Endothelial cell of umbilical vein (primary cell): ENCODE measurements around the gene SH3YL1. TPM values are rescaled to one million over a fixed set of nuclear protein-coding genes. Genes with fewer than 3 reads are reported as not detected.

Experiments used
- BruUV-seq: library from RNA; stranded (reverse); fragments of 400-500 nt; replicated peaks from 2 replicates; lab custom pipeline; 2021; lab: Mats Ljungman, UMichigan
- CTCF ChIA-PET: fragments of 300-600, 350-600 bp; sonication (Branson Sonifier 250); formaldehyde crosslinking; loops from one replicate; lab custom pipeline; 2021; ENCODE audit warnings: antibody characterized with exemption, inconsistent platforms; lab: Charles Lee
- POLR2A ChIA-PET: fragments of 300-600, 350-600 bp; sonication (Branson Sonifier 250); formaldehyde crosslinking; loops from one replicate; lab custom pipeline; 2021; ENCODE audit warnings: antibody characterized with exemption, inconsistent platforms; lab: Charles Lee
- DNase-seq: peaks from one replicate; pipeline ENCODE4 v3.0.0-alpha.2; 2011; ENCODE audit warnings: low read depth, low spot score
- FAIRE-seq: peaks from 2 replicates; lab custom pipeline; 2011; peaks lifted over from hg19 to GRCh38; lab: Jason Lieb, UNC
- H2AFZ ChIP-seq: 2 replicates; pipeline ENCODE4 v1.6.0; 2012; ENCODE audit warnings: low read depth, low read length, control low read depth, inconsistent platforms
- H3K27ac ChIP-seq: 2 replicates; pipeline ENCODE4 v1.5.1; 2011; ENCODE audit warnings: low read depth, mild to moderate bottlenecking, control low read depth, low read length, moderate library complexity; ENCODE audit not compliant: insufficient read depth
- H3K27me3 ChIP-seq, 2 experiments: 2 replicates each; pipeline versions ENCODE4 v1.6.0 to v1.6.1; 2011; ENCODE audit warnings: low read length in 2 of 2, mixed read lengths in 1 of 2; ENCODE audit not compliant: control insufficient read depth in 2 of 2, insufficient read depth in 2 of 2
- H3K36me3 ChIP-seq, 2 experiments: 2 replicates in 1 of 2; 3 replicates in 1 of 2; pipeline ENCODE4 v1.5.1; 2011; ENCODE audit warnings: low read length in 2 of 2, mild to moderate bottlenecking in 1 of 2, moderate library complexity in 1 of 2; ENCODE audit not compliant: control insufficient read depth in 2 of 2, insufficient read depth in 2 of 2; ENCODE audit errors: extremely low read depth in 1 of 2
- H3K4me1 ChIP-seq: 3 replicates; pipeline ENCODE4 v1.5.1; 2011; ENCODE audit warnings: mild to moderate bottlenecking, low read length; ENCODE audit not compliant: control insufficient read depth, insufficient read depth; ENCODE audit errors: extremely low read depth
- H3K4me2 ChIP-seq: 2 replicates; pipeline ENCODE4 v1.6.1; 2011; ENCODE audit warnings: low read length, control low read depth, mixed read lengths; ENCODE audit not compliant: insufficient read depth
- H3K4me3 ChIP-seq, 3 experiments: fragments of 200-600 bp in 1 of 3; sonication (generic), shearing (Covaris generic) in 1 of 3; replicated peaks in 1 of 3; 2 replicates each; pipeline ENCODE4 v1.5.1; 2011 to 2016; ENCODE audit warnings: control low read depth in 3 of 3, low read length in 3 of 3, mild to moderate bottlenecking in 2 of 3, inconsistent platforms in 1 of 3, low read depth in 1 of 3, moderate library complexity in 1 of 3; ENCODE audit not compliant: insufficient read depth in 1 of 3
- H3K79me2 ChIP-seq: 2 replicates; pipeline ENCODE4 v1.6.0; 2012; ENCODE audit warnings: low read length, inconsistent platforms; ENCODE audit not compliant: control insufficient read depth, insufficient read depth
- H3K9ac ChIP-seq: replicated peaks from 2 replicates; pipeline ENCODE3; 2011; ENCODE audit warnings: low read length, control low read depth; ENCODE audit not compliant: insufficient read depth; ENCODE audit errors: extremely low read depth
- H3K9me1 ChIP-seq: replicated peaks from 3 replicates; pipeline ENCODE4 v1.6.0; 2011; ENCODE audit warnings: mild to moderate bottlenecking, low read length; ENCODE audit not compliant: control insufficient read depth, insufficient read depth; ENCODE audit errors: extremely low read depth
- H3K9me3 ChIP-seq: replicated peaks from 2 replicates; pipeline ENCODE4 v1.5.1; 2012; ENCODE audit warnings: low read length, inconsistent platforms; ENCODE audit not compliant: control insufficient read depth, insufficient read depth
- H4K20me1 ChIP-seq: replicated peaks from 2 replicates; pipeline ENCODE3; 2011; ENCODE audit warnings: mild to moderate bottlenecking, low read length; ENCODE audit not compliant: control insufficient read depth, insufficient read depth; ENCODE audit errors: extremely low read depth
- EZH2 ChIP-seq: IDR thresholded peaks from 2 replicates; pipeline ENCODE4 v1.6.1; 2012; ENCODE audit warnings: borderline replicate concordance, low read depth, mild to moderate bottlenecking, moderate library complexity, low read length, inconsistent platforms; ENCODE audit not compliant: severe bottlenecking
- GATA2 ChIP-seq: IDR thresholded peaks from 2 replicates; pipeline ENCODE4 v1.7.0; 2011; ENCODE audit warnings: low read depth, mild to moderate bottlenecking, moderate library complexity, mixed read lengths, low read length; ENCODE audit not compliant: insufficient read length, insufficient read depth
- JUN ChIP-seq: IDR thresholded peaks from 2 replicates; pipeline ENCODE4 v1.6.1; 2011; ENCODE audit warnings: borderline replicate concordance, low read depth; ENCODE audit not compliant: insufficient read length, insufficient read depth
- MYC ChIP-seq: IDR thresholded peaks from one replicate; pipeline ENCODE4 v1.6.1; 2011; ENCODE audit warnings: mild to moderate bottlenecking, low read depth, low read length
- POLR2A ChIP-seq: IDR thresholded peaks from 2 replicates; pipeline ENCODE4 v1.6.1; 2012; ENCODE audit warnings: low read depth, mild to moderate bottlenecking, control low read depth, low read length
- POLR2AphosphoS5 ChIP-seq: IDR thresholded peaks from 2 replicates; pipeline ENCODE4 v1.6.1; 2012; ENCODE audit warnings: low read depth, mild to moderate bottlenecking, control low read depth, low read length, moderate library complexity; ENCODE audit not compliant: insufficient read depth
- dilution Hi-C: fragments of 300-500 bp; cut with MboI; formaldehyde crosslinking; loops from one replicate; pipeline ENCODE4 v1.15.0; 2019; ENCODE audit warnings: low sequenced_read_pairs; ENCODE audit not compliant: extremely low pct_ligation_motif_present
- intact Hi-C: fragments of 100-400 bp; cut with micrococcal nuclease; formaldehyde crosslinking; loops from one replicate; pipeline ENCODE4 v1.10.0; 2022
- polyA plus RNA-seq, 4 experiments: library from polyadenylated mRNA; depleted of rRNA in 3 of 4; stranded (reverse) in 3 of 4; unstranded in 1 of 4; fragments of >200 nt; gene quantifications; 2 replicates each; pipeline versions ENCODE4 v1.2.1 to v1.2.3, GENCODE V29; 2011 to 2012; ENCODE audit warnings: missing spikeins in 1 of 4
- total RNA-seq: library from RNA; stranded (reverse); gene quantifications from 2 replicates; pipeline ENCODE4 v1.2.3, GENCODE V29; 2021
- TF ChIP-seq, protein P1 (sequence below): IDR thresholded peaks from 2 replicates; pipeline ENCODE4 v1.6.1; 2011; ENCODE audit not compliant: insufficient read depth, insufficient read length

Gene SH3YL1
- total and polyA plus RNA-seq, 2 donors (not counting 3 experiments of a cell fraction or from before 2014, with no cell fraction given) = 12.5 to 22.4 TPM

DNA sequence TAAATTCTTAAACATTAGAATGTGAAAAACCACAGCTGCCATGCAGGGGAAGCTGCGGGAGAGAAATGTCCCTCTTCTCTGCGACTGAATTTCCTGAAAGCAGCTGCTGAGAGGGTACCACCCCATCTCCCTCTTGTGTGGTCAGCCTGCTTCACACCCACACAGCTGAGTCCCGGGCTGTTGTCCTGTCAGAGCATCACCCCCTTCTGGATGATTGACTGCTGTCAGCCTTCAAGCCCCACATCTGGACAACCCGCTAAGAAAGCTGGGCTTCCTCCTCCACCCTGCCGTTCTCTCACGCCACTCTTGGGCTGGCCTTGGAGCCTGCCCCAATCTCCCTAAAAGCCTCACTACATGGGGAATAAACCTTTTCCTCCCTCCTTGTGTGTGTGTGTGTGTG lies 26.0 kb downstream of the SH3YL1 start:
- Histone ChIP-seq H3K9me3 (no peaks in the 10 kb centered on the region), H2AFZ (no peak overlapping the region), H3K9ac (no peak overlapping the region), H3K79me2 (no peaks in the 10 kb centered on the region), H3K27ac (no peak overlapping the region), H4K20me1 (no peaks in the 10 kb centered on the region), H3K27me3 (no peaks in the 10 kb centered on the region), H3K4me2 (no peak overlapping the region), H3K4me3 (no peak overlapping the region), H3K9me1 (no peaks in the 10 kb centered on the region), H3K4me1 (no peaks in the 10 kb centered on the region), H3K36me3 (no peaks in the 10 kb centered on the region)
- ChIA-PET CTCF (interaction anchor here (1.0 to 3.0 kb wide), 2 partner anchors 9 to 18 kb away, joined by 3 to 20 read pairs; no protein-coding TSS in a partner anchor), POLR2A (no interaction called here)
- dilution Hi-C loops (no loop called here), intact Hi-C loops (no loop called here)
- FAIRE-seq = no peak
- no TSS peak for BruUV-seq
- TF ChIP-seq GATA2 (no peak), EZH2 (no peak), MYC (no peak), JUN (no peak), POLR2A (no peak), POLR2AphosphoS5 (no peak)
- no peak for DNase-seq

DNA sequence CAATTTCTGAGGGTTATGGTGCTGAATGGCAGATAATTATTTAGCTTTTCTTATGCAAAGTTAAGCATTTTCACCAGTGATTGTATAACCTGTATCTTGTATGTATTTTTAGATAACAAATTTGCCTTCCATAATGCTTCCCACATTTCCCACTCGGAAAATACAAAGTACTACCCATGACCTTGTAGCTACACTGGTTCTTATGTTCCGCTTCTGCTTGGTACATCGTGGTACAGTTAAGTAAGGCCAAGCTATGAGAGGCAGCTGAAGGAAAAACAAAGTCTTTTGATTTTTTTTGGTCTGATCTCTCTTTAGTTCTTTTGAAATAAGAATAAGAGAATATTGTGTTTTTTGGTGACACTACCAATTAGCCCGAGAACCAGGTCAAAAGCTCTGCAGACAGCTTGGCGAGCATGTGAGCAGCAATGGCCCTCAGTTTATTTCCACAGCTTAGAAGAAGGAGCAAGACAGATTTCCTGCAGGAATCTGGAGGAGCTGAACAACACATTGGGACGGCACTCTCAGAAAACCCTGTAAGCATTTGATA lies 26.8 kb downstream of the SH3YL1 start:
- no peaks in the 10 kb centered on the region for H3K9me1 ChIP-seq
- no peak overlapping the region for H3K4me2 ChIP-seq
- CTCF ChIA-PET = interaction anchor here (1.0 to 3.0 kb wide), 2 partner anchors 9 to 17 kb away, joined by 3 to 20 read pairs; no protein-coding TSS in a partner anchor
- H3K27ac ChIP-seq = no peak overlapping the region
- no peak overlapping the region for H3K4me3 ChIP-seq
- H3K27me3 ChIP-seq = no peaks in the 10 kb centered on the region
- TF ChIP-seq, protein P1, sequence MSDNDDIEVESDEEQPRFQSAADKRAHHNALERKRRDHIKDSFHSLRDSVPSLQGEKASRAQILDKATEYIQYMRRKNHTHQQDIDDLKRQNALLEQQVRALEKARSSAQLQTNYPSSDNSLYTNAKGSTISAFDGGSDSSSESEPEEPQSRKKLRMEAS = no peak
- TF ChIP-seq GATA2 (no peak), MYC (no peak)
- no peaks in the 10 kb centered on the region for H3K9me3 ChIP-seq
- no TSS peak for BruUV-seq
- no peak overlapping the region for H2AFZ ChIP-seq
- no peaks in the 10 kb centered on the region for H3K79me2 ChIP-seq
- no peaks in the 10 kb centered on the region for H3K36me3 ChIP-seq
- dilution Hi-C loops (no loop called here), intact Hi-C loops (no loop called here)
- no peaks in the 10 kb centered on the region for H3K4me1 ChIP-seq
- no peaks in the 10 kb centered on the region for H4K20me1 ChIP-seq
- FAIRE-seq (no peak), DNase-seq (no peak)
- POLR2A ChIA-PET = interaction anchor here (0.6 kb wide), 1 partner anchor 35 kb away, joined by 3 read pairs; no protein-coding TSS in a partner anchor
- H3K9ac ChIP-seq = no peak overlapping the region
